H1 (cell line): ENCODE measurements around the gene RHBDD2. TPM values are rescaled to one million over a fixed set of nuclear protein-coding genes. Genes with fewer than 3 reads are reported as not detected.

ENCODE experiments used
- CTCF ChIA-PET: fragments of 300-600 bp; sonication (Branson Sonifier 250); formaldehyde crosslinking; loops from one replicate; lab custom pipeline; 2021; ENCODE audit not compliant: partially characterized antibody; lab: Charles Lee
- POLR2A ChIA-PET: fragments of 300-600 bp; sonication (Branson Sonifier 250); formaldehyde crosslinking; loops from one replicate; lab custom pipeline; 2021; ENCODE audit warnings: inconsistent platforms; ENCODE audit not compliant: partially characterized antibody; lab: Charles Lee
- DNase-seq, 2 experiments: peaks; one replicate each; pipeline versions ENCODE4 v3.0.0 to v3.0.0-alpha.2; 2010 to 2022; ENCODE audit warnings: low spot score in 2 of 2, low read depth in 1 of 2, mixed read lengths in 1 of 2
- FAIRE-seq: peaks from 2 replicates; lab custom pipeline; 2011; peaks lifted over from hg19 to GRCh38; lab: Jason Lieb, UNC
- H2AFZ ChIP-seq: 2 replicates; pipeline ENCODE4 v1.8.1; 2012; ENCODE audit warnings: low read length, inconsistent platforms
- H2AK5ac ChIP-seq: 2 replicates; pipeline ENCODE4 v1.6.1; 2013; ENCODE audit warnings: low read depth, low read length
- H2BK120ac ChIP-seq: replicated peaks from 2 replicates; pipeline ENCODE3; 2013; ENCODE audit warnings: low read depth, low read length, inconsistent platforms
- H2BK12ac ChIP-seq: 2 replicates; pipeline ENCODE4 v1.6.1; 2013; ENCODE audit warnings: low read depth, low read length
- H2BK15ac ChIP-seq: 2 replicates; pipeline ENCODE4 v1.6.1; 2013; ENCODE audit warnings: low read length
- H2BK20ac ChIP-seq: 2 replicates; pipeline ENCODE4 v1.6.1; 2013; ENCODE audit warnings: low read length
- H2BK5ac ChIP-seq: 2 replicates; pipeline ENCODE4 v1.6.1; 2013; ENCODE audit warnings: low read depth, low read length
- H3K14ac ChIP-seq: 2 replicates; pipeline ENCODE4 v1.6.1; 2013; ENCODE audit warnings: inconsistent platforms; ENCODE audit not compliant: insufficient read length
- H3K18ac ChIP-seq: 2 replicates; pipeline ENCODE4 v1.6.1; 2013; ENCODE audit warnings: low read length; ENCODE audit errors: extremely low read depth
- H3K23ac ChIP-seq: 2 replicates; pipeline ENCODE4 v1.6.1; 2013; ENCODE audit warnings: inconsistent platforms; ENCODE audit not compliant: insufficient read length
- H3K23me2 ChIP-seq: 2 replicates; pipeline ENCODE4 v1.6.1; 2013; ENCODE audit warnings: low read depth, low read length
- H3K27ac ChIP-seq: 2 replicates; pipeline ENCODE4 v1.6.1; 2011; ENCODE audit warnings: low read depth, low read length, inconsistent platforms
- H3K27me3 ChIP-seq, 4 experiments: replicated peaks in 1 of 4; 1 replicate in 1 of 4; 2 replicates in 3 of 4; pipeline versions ENCODE4 v1.6.1 to v1.8.1; 2011 to 2013; ENCODE audit warnings: low read length in 3 of 4, mild to moderate bottlenecking in 3 of 4, inconsistent platforms in 2 of 4, mixed read lengths in 2 of 4, moderate library complexity in 1 of 4; ENCODE audit not compliant: control insufficient read depth in 3 of 4, insufficient read depth in 3 of 4; ENCODE audit errors: extremely low read depth in 1 of 4
- H3K36me3 ChIP-seq, 4 experiments: 2 replicates each; pipeline versions ENCODE4 v1.6.1 to v1.8.1; 2011 to 2013; ENCODE audit warnings: mild to moderate bottlenecking in 4 of 4, low read length in 3 of 4, moderate library complexity in 2 of 4, control low read depth in 1 of 4, inconsistent platforms in 1 of 4; ENCODE audit not compliant: insufficient read depth in 4 of 4, control insufficient read depth in 2 of 4
- H3K4ac ChIP-seq: replicated peaks from 2 replicates; pipeline ENCODE3; 2013; ENCODE audit warnings: low read length, low read depth, mixed read lengths, inconsistent platforms; ENCODE audit not compliant: insufficient read length
- H3K4me1 ChIP-seq, 4 experiments: replicated peaks in 1 of 4; 1 replicate in 1 of 4; 2 replicates in 3 of 4; pipeline versions ENCODE4 v1.6.1 to v1.8.1; 2011 to 2013; ENCODE audit warnings: low read length in 3 of 4, inconsistent platforms in 2 of 4, mixed read lengths in 1 of 4; ENCODE audit not compliant: insufficient read depth in 4 of 4, control insufficient read depth in 3 of 4
- H3K4me2 ChIP-seq, 2 experiments: 2 replicates each; pipeline versions ENCODE4 v1.6.1 to v1.8.1; 2011 to 2013; ENCODE audit warnings: low read depth in 2 of 2, low read length in 2 of 2, control low read depth in 1 of 2, inconsistent platforms in 1 of 2, mild to moderate bottlenecking in 1 of 2; ENCODE audit not compliant: insufficient read depth in 1 of 2
- H3K4me3 ChIP-seq, 4 experiments: fragments of 200-600, 300-600 bp in 1 of 4; sonication (generic), shearing (Covaris generic), sonication (Bioruptor Twin) in 1 of 4; 2 replicates each; pipeline versions ENCODE4 v1.5.1 to v1.8.1; 2011 to 2016; ENCODE audit warnings: low read length in 4 of 4, low read depth in 3 of 4, control low read depth in 2 of 4, inconsistent platforms in 2 of 4, mild to moderate bottlenecking in 2 of 4, mixed read lengths in 1 of 4, moderate library complexity in 1 of 4; ENCODE audit not compliant: insufficient read depth in 2 of 4; ENCODE audit errors: extremely low read depth in 1 of 4
- H3K56ac ChIP-seq: replicated peaks from 2 replicates; pipeline ENCODE3; 2013; ENCODE audit warnings: low read depth, mild to moderate bottlenecking, mixed read lengths, low read length, inconsistent platforms; ENCODE audit not compliant: insufficient read length
- H3K79me1 ChIP-seq: 2 replicates; pipeline ENCODE4 v1.6.1; 2013; ENCODE audit warnings: low read depth, low read length, control low read depth
- H3K79me2 ChIP-seq, 2 experiments: 2 replicates each; pipeline versions ENCODE4 v1.6.1 to v1.8.1; 2012 to 2013; ENCODE audit warnings: low read length in 2 of 2, mild to moderate bottlenecking in 2 of 2, inconsistent platforms in 1 of 2; ENCODE audit not compliant: insufficient read depth in 2 of 2, control insufficient read depth in 1 of 2
- H3K9ac ChIP-seq, 4 experiments: replicated peaks in 1 of 4; 1 replicate in 1 of 4; 2 replicates in 3 of 4; pipeline versions ENCODE4 v1.6.1 to v1.8.1; 2011 to 2013; ENCODE audit warnings: low read depth in 3 of 4, low read length in 3 of 4, control low read depth in 2 of 4, mild to moderate bottlenecking in 2 of 4, moderate library complexity in 2 of 4, inconsistent platforms in 1 of 4; ENCODE audit errors: extremely low read depth in 1 of 4
- H3K9me3 ChIP-seq, 2 experiments: 2 replicates each; pipeline versions ENCODE4 v1.6.1 to v1.8.1; 2012 to 2013; ENCODE audit warnings: mild to moderate bottlenecking in 2 of 2, moderate library complexity in 2 of 2, control low read depth in 1 of 2, inconsistent platforms in 1 of 2, low read depth in 1 of 2, low read length in 1 of 2, mixed read lengths in 1 of 2; ENCODE audit not compliant: insufficient read depth in 2 of 2
- H4K20me1 ChIP-seq, 2 experiments: replicated peaks in 1 of 2; 2 replicates each; pipeline versions ENCODE3 to v1.8.1; 2011 to 2013; ENCODE audit warnings: inconsistent platforms in 2 of 2, low read length in 2 of 2, mild to moderate bottlenecking in 1 of 2; ENCODE audit not compliant: insufficient read depth in 2 of 2, control insufficient read depth in 1 of 2
- H4K5ac ChIP-seq: 2 replicates; pipeline ENCODE4 v1.6.1; 2013; ENCODE audit warnings: low read length, low read depth, mixed read lengths, inconsistent platforms; ENCODE audit not compliant: insufficient read length
- H4K8ac ChIP-seq: 2 replicates; pipeline ENCODE4 v1.8.0; 2013; ENCODE audit warnings: mild to moderate bottlenecking, moderate library complexity, low read length, inconsistent platforms; ENCODE audit not compliant: insufficient read depth; ENCODE audit errors: extremely low read depth
- H4K91ac ChIP-seq: replicated peaks from 2 replicates; pipeline ENCODE3; 2013; ENCODE audit warnings: low read length, mixed read lengths, inconsistent platforms; ENCODE audit not compliant: insufficient read length
- E2F6 ChIP-seq: IDR thresholded peaks from 2 replicates; pipeline ENCODE4 v1.6.1; 2012; ENCODE audit warnings: inconsistent platforms
- EZH2 ChIP-seq: fragments of 200-600 bp; sonication (generic); IDR thresholded peaks from 2 replicates; pipeline ENCODE4 v1.7.1; 2012; ENCODE audit warnings: low read depth, mild to moderate bottlenecking, moderate library complexity, low read length, inconsistent platforms; ENCODE audit not compliant: severe bottlenecking
- SAP30 ChIP-seq: fragments of 300-600 bp; sonication (generic); IDR thresholded peaks from 2 replicates; pipeline ENCODE4 v1.7.1; 2012; ENCODE audit warnings: low read length, moderate library complexity, mild to moderate bottlenecking, inconsistent platforms; ENCODE audit not compliant: insufficient read depth, insufficient replicate concordance
- SIX5 ChIP-seq: IDR thresholded peaks from 2 replicates; pipeline ENCODE4 v1.6.1; 2011; ENCODE audit warnings: mild to moderate bottlenecking, low read depth, low read length
- SP4 ChIP-seq: IDR thresholded peaks from 2 replicates; pipeline ENCODE4 v1.6.1; 2012; ENCODE audit warnings: low read length, inconsistent platforms
- TAF7 ChIP-seq: optimal IDR thresholded peaks from 2 replicates; pipeline ENCODE3; 2011; ENCODE audit warnings: low read depth, mild to moderate bottlenecking, inconsistent platforms, low read length, moderate library complexity, borderline replicate concordance
- WGBS, 2 experiments: shearing (Covaris generic) in 1 of 2; methylation state at CpG; one replicate each; pipeline versions ENCODE4 v1.1.6 to v1.1.7; 2013 to 2015; ENCODE audit warnings: low lambda C conversion rate in 2 of 2, mixed read lengths in 2 of 2, inconsistent platforms in 1 of 2, low coverage in 1 of 2, missing lambda C conversion rate in 1 of 2; ENCODE audit not compliant: insufficient replicate concordance in 2 of 2, insufficient coverage in 1 of 2, insufficient read length in 1 of 2; ENCODE audit errors: extremely low coverage in 1 of 2, missing lambda C conversion rate in 1 of 2; 5-methylcytosine and 5-hydroxymethylcytosine counted together
- polyA plus RNA-seq, 7 experiments: library from polyadenylated mRNA; depleted of rRNA in 3 of 7; stranded (reverse) in 5 of 7; unstranded in 2 of 7; fragments of >200 nt in 5 of 7; fragments of 200-250 nt in 2 of 7; gene quantifications; 1 replicate in 5 of 7; 2 replicates in 1 of 7; 4 replicates in 1 of 7; pipeline versions ENCODE4 v1.2.1 to v1.2.3, GENCODE V29; 2011 to 2013; ENCODE audit warnings: missing spikeins in 2 of 7, mixed read lengths in 2 of 7
- total RNA-seq: library from RNA; stranded (reverse); fragmentation: NEBNext Ultra II Directional; extraction: Animal tissue kit (Norgen Biotek cat#: 25700); gene quantifications from 2 replicates; pipeline ENCODE4 v1.2.1, GENCODE V29; 2021

RHBDD2 gene
- total and polyA plus RNA-seq, 2 of the 8 experiments (the other 6 are each of a cell fraction or from before 2014, with no cell fraction given) = 28.3 to 65.5 TPM

GRCh38 chr7:75889223-75889825 is 10.5 kb downstream of the RHBDD2 start:
- no peak overlapping the region for H3K56ac ChIP-seq
- H3K36me3 ChIP-seq = peaks cover 11 to 32% (median 25%) of the 10 kb centered on the region in 4 experiments; a peak in 7 of 8 replicates
- H3K9ac ChIP-seq = no peak overlapping the region
- no peak overlapping the region for H2BK5ac ChIP-seq
- no peak overlapping the region for H3K4me2 ChIP-seq
- ChIA-PET POLR2A (interaction anchor here (0.7 to 3.8 kb wide), 8 partner anchors 10 to 158 kb away, joined by 3 to 23 read pairs (median 4); partner anchors contain the start of genes MDH2, RHBDD2 and STYXL1), CTCF (interaction anchor here (0.5 to 1.7 kb wide), 6 partner anchors 19 to 191 kb away, joined by 3 to 5 read pairs (median 4); no protein-coding TSS in a partner anchor)
- no peaks in the 10 kb centered on the region for H3K79me2 ChIP-seq
- H3K27me3 ChIP-seq = no peaks in the 10 kb centered on the region
- H2BK15ac ChIP-seq = no peak overlapping the region
- no peak overlapping the region for H2BK12ac ChIP-seq
- H3K23me2 ChIP-seq = no peaks in the 10 kb centered on the region
- no peak overlapping the region for H2BK120ac ChIP-seq
- 95% methylated on average over 11 of the region's 11 CpGs; no CpG with 5 or more reads in 1 of the 2 experiments for WGBS, 2 experiments
- H2AFZ ChIP-seq = no peak overlapping the region
- H3K23ac ChIP-seq = no peak overlapping the region
- no peak overlapping the region for H3K4me3 ChIP-seq
- no peak overlapping the region for H3K14ac ChIP-seq
- DNase-seq = no peak
- H3K79me1 ChIP-seq = no peaks in the 10 kb centered on the region
- peaks cover 2 to 17% of the 10 kb centered on the region in 2 experiments for H4K20me1 ChIP-seq
- H4K91ac ChIP-seq = no peak overlapping the region
- H3K4ac ChIP-seq = no peak overlapping the region
- FAIRE-seq = no peak
- no peak overlapping the region for H2AK5ac ChIP-seq
- no peak overlapping the region for H3K27ac ChIP-seq
- H3K9me3 ChIP-seq = no peaks in the 10 kb centered on the region
- H4K5ac ChIP-seq = no peak overlapping the region
- H4K8ac ChIP-seq = no peak overlapping the region; the same call in 1 of the 2 replicates
- no peak overlapping the region for H2BK20ac ChIP-seq
- peaks cover 0 to 5% (median 3%) of the 10 kb centered on the region in 4 experiments; a peak in 4 of 7 replicates for H3K4me1 ChIP-seq
- H3K18ac ChIP-seq = no peak overlapping the region
- TF ChIP-seq SP4 (no peak), SIX5 (no peak), TAF7 (no peak), E2F6 (no peak), SAP30 (no peak), EZH2 (no peak)
